Measurements from ENCODE around the gene CLEC2L. TPM values are rescaled to one million over a fixed set of nuclear protein-coding genes. Genes with fewer than 3 reads are reported as not detected.

CLEC2L gene
- total and polyA plus RNA-seq, 10 donors, result 0.11 TPM; not detected in 9

- H3K9me3 ChIP-seq, result no peaks in the 10 kb centered on the region
- peaks cover 0 to 6% (median 0%) of the 10 kb centered on the region in 6 donors for H3K4me1 ChIP-seq
- H3K4me3 ChIP-seq, result no peak overlapping the region
- no peak overlapping the region for H3K27ac ChIP-seq
- H3K27me3 ChIP-seq (replicated peaks in 1 of 7), result no peaks in the 10 kb centered on the region
- no peaks in the 10 kb centered on the region for H3K36me3 ChIP-seq
- no peak for DNase-seq
- WGBS, 5 donors, result 54 to 70% (median 61%) methylated on average over 9 to 12 of the region's 12 CpGs
- intact Hi-C loops (cut with DNase I; ENCODE audit: low total_unique reads), result no loop called here
- TF ChIP-seq POLR2A (IDR thresholded peaks at IDR 0.05) (no peak), POLR2AphosphoS5 (IDR thresholded peaks at IDR 0.05) (no peak), CTCF (IDR thresholded peaks at IDR 0.05 in 8 of 11, conservative IDR thresholded peaks at IDR 0.05 in 3 of 11) (no peak)
These were observed 16.7 kb downstream of the CLEC2L start for GRCh38 chr7:139540203-139540602.

GRCh38 chr7:139541600-139542307, 18.3 kb downstream of the CLEC2L start:
- DNase-seq, result no peak
- Histone ChIP-seq H3K9me3 (no peaks in the 10 kb centered on the region), H3K36me3 (no peaks in the 10 kb centered on the region), H3K4me3 (no peak overlapping the region), H3K4me1 (peaks cover 0 to 6% (median 0%) of the 10 kb centered on the region in 6 donors), H3K27ac (no peak overlapping the region), H3K27me3 (replicated peaks in 1 of 7) (no peaks in the 10 kb centered on the region)
- intact Hi-C loops (cut with DNase I; ENCODE audit: low total_unique reads), result no loop called here
- no peak for TF ChIP-seq CTCF (IDR thresholded peaks at IDR 0.05 in 8 of 11, conservative IDR thresholded peaks at IDR 0.05 in 3 of 11)
- TF ChIP-seq POLR2A (IDR thresholded peaks at IDR 0.05), result no peak
- no peak for TF ChIP-seq POLR2AphosphoS5 (IDR thresholded peaks at IDR 0.05)
- 77 to 92% (median 89%) methylated on average over 17 to 21 of the region's 21 CpGs for WGBS, 5 donors

DNA sequence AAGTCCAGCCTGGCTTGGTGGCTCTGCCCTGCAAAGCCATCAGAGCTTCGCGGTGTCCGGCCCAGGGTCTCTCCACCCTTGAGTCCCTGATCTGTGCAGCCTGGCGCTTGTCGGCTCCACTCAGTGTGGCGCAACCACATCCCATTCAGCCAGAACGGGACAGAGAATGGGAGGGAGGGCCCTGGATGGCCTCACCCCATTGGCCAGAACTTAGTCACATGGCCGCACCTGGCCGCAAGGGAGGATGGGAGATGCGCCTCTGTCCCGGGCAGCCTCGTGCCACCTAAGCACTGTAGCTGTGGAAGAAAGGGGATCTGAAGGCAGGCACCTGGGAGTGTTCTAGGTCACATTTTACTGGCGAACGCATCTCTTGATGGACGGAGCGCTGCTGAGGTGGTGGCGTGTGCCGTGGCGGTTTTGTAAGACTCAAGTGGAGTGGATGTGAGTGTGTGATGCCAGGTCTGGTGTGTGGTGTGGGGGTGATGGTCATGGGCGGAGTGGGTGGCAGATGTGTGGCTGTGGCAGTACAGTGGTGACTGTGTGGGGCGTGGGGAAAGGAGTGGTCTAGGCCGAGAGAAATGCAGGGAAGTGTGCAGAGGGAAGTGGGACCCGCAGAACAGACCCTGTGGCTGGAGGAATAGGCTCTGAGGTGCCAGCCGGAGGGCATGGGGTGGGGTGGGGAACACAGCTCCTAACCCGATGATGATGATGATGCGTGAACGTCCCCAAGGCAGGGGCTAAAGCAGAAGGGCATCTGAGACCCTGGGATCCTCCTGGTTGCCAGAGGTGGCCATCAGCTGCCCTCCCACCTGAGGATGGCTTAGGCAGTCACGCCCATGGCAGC, 19.0 kb downstream of the CLEC2L start:
- H3K4me3 ChIP-seq, result no peak overlapping the region
- H3K27me3 ChIP-seq (replicated peaks in 1 of 7), result no peaks in the 10 kb centered on the region
- TF ChIP-seq POLR2A (IDR thresholded peaks at IDR 0.05), result no peak
- no peak for TF ChIP-seq POLR2AphosphoS5 (IDR thresholded peaks at IDR 0.05)
- no peak for TF ChIP-seq CTCF (IDR thresholded peaks at IDR 0.05 in 8 of 11, conservative IDR thresholded peaks at IDR 0.05 in 3 of 11)
- no peak for DNase-seq
- no peaks in the 10 kb centered on the region for H3K36me3 ChIP-seq
- WGBS, 5 donors, result 90 to 94% (median 93%) methylated on average over 28 of the region's 28 CpGs
- no peaks in the 10 kb centered on the region for H3K9me3 ChIP-seq
- no peak overlapping the region for H3K27ac ChIP-seq
- peaks cover 0 to 6% (median 0%) of the 10 kb centered on the region in 6 donors for H3K4me1 ChIP-seq
- intact Hi-C loops (cut with DNase I; ENCODE audit: low total_unique reads), result no loop called here
